Inferior parietal cortex (tissue), 1 donor: ENCODE results near the gene CRYBB1.
"Not testable (repeated sequence)": the region's sequence is repeated elsewhere in the genome, so short reads cannot be mapped to it uniquely, and the experiment has no call there.

ENCODE experiments used
- DNase-seq: peaks from one replicate; pipeline ENCODE4 v3.0.0-alpha.2; 2016; ENCODE audit errors: extremely low spot score

Gene CRYBB1

GRCh38 chr22:26636296-26636695 is 18.5 kb upstream of the CRYBB1 start:
- no peak for DNase-seq

GRCh38 chr22:26635117-26635516 is 17.3 kb upstream of the CRYBB1 start:
- DNase-seq = no peak

GRCh38 chr22:26634189-26634588 is 16.4 kb upstream of the CRYBB1 start:
- no peak for DNase-seq

- DNase-seq = no peak
Measured at GRCh38 chr22:26632422-26633155, 14.8 kb upstream of the CRYBB1 start.

GRCh38 chr22:26631282-26631681 is 13.5 kb upstream of the CRYBB1 start:
- DNase-seq = no peak

GRCh38 chr22:26629988-26630761 is 12.3 kb upstream of the CRYBB1 start:
- DNase-seq = no peak

GRCh38 chr22:26624803-26625202 is 7.0 kb upstream of the CRYBB1 start:
- no peak for DNase-seq

- no peak for DNase-seq
Measured at GRCh38 chr22:26623984-26624383, 6.2 kb upstream of the CRYBB1 start.

GRCh38 chr22:26621663-26622062 is 3.8 kb upstream of the CRYBB1 start, which contains the start of gene CRYBA4:
Gene CRYBA4, plus strand, starts transcription at chr22:26621963. Its CDS starts 634 bp downstream, at chr22:26622597.
- no peak for DNase-seq

GRCh38 chr22:26620197-26620596 is 2.4 kb upstream of the CRYBB1 start:
- no peak for DNase-seq

GRCh38 chr22:26619510-26619909 is 1.7 kb upstream of the CRYBB1 start:
- no peak for DNase-seq

- no peak for DNase-seq
Measured at GRCh38 chr22:26618455-26618854, 628 bp upstream of the CRYBB1 start.

- no peak for DNase-seq
Measured at GRCh38 chr22:26616650-26617049, 1.2 kb downstream of the CRYBB1 start.

- DNase-seq = no peak
Measured at GRCh38 chr22:26615830-26616435, 1.9 kb downstream of the CRYBB1 start.

GRCh38 chr22:26615149-26615548 is 2.7 kb downstream of the CRYBB1 start:
- no peak for DNase-seq

GRCh38 chr22:26614322-26614721 is 3.5 kb downstream of the CRYBB1 start:
- no peak for DNase-seq

- not testable (repeated sequence) for DNase-seq
Measured at GRCh38 chr22:26613753-26614152, 4.1 kb downstream of the CRYBB1 start.

GRCh38 chr22:26612652-26613051 is 5.2 kb downstream of the CRYBB1 start:
- no peak for DNase-seq

- DNase-seq = no peak
Measured at GRCh38 chr22:26610996-26611395, 6.8 kb downstream of the CRYBB1 start.

GRCh38 chr22:26610072-26610958 is 7.5 kb downstream of the CRYBB1 start:
- peak; percentile 60 for DNase-seq

- DNase-seq = no peak
Measured at GRCh38 chr22:26609287-26609686, 8.5 kb downstream of the CRYBB1 start.

- no peak for DNase-seq
Measured at GRCh38 chr22:26608129-26608528, 9.7 kb downstream of the CRYBB1 start.
